Measurements from ENCODE around the gene TRAM2. TPM values are rescaled to one million over a fixed set of nuclear protein-coding genes. Genes with fewer than 3 reads are reported as not detected.

Gene TRAM2
- total and polyA plus RNA-seq, 2 of the 13 experiments (the other 11 are each of a cell fraction or from before 2014, with no cell fraction given), result 49.1 to 72.5 TPM

DNA sequence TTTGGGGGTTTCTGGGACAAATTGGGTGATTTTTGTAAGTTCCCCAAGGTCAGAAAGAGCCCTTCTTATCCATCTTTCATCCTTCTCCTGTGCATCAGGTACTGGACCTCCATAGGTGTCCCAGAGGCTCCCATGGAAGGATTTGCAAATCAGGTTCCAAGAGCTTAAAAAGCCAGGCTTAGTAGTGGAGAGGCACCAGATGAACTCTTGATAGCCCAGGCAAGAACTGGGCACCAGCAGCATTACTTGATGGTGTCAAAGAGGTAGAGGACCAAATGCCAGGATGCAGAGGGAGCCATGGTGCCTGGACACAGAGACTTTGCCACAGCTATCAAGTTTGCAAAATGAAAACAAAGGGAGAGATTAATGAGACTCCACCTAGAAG lies 20.9 kb upstream of the TRAM2 start (continued):
- TF ChIP-seq, protein P1, sequence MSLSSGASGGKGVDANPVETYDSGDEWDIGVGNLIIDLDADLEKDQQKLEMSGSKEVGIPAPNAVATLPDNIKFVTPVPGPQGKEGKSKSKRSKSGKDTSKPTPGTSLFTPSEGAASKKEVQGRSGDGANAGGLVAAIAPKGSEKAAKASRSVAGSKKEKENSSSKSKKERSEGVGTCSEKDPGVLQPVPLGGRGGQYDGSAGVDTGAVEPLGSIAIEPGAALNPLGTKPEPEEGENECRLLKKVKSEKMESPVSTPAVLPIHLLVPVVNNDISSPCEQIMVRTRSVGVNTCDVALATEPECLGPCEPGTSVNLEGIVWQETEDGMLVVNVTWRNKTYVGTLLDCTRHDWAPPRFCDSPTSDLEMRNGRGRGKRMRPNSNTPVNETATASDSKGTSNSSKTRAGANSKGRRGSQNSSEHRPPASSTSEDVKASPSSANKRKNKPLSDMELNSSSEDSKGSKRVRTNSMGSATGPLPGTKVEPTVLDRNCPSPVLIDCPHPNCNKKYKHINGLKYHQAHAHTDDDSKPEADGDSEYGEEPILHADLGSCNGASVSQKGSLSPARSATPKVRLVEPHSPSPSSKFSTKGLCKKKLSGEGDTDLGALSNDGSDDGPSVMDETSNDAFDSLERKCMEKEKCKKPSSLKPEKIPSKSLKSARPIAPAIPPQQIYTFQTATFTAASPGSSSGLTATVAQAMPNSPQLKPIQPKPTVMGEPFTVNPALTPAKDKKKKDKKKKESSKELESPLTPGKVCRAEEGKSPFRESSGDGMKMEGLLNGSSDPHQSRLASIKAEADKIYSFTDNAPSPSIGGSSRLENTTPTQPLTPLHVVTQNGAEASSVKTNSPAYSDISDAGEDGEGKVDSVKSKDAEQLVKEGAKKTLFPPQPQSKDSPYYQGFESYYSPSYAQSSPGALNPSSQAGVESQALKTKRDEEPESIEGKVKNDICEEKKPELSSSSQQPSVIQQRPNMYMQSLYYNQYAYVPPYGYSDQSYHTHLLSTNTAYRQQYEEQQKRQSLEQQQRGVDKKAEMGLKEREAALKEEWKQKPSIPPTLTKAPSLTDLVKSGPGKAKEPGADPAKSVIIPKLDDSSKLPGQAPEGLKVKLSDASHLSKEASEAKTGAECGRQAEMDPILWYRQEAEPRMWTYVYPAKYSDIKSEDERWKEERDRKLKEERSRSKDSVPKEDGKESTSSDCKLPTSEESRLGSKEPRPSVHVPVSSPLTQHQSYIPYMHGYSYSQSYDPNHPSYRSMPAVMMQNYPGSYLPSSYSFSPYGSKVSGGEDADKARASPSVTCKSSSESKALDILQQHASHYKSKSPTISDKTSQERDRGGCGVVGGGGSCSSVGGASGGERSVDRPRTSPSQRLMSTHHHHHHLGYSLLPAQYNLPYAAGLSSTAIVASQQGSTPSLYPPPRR (CRISPR knock-in tag; IDR thresholded peaks at IDR 0.05; ENCODE audit: borderline replicate concordance), result no peak
- TF ChIP-seq ZNF879 (CRISPR knock-in tag; IDR thresholded peaks at IDR 0.05) (peak; percentile 20; the same call in 1 of the 2 replicates), ZNF34 (CRISPR knock-in tag; IDR thresholded peaks at IDR 0.05; ENCODE audit: borderline replicate concordance) (no peak), RBAK (CRISPR knock-in tag; IDR thresholded peaks at IDR 0.05) (no peak), ZMYM4 (CRISPR knock-in tag; IDR thresholded peaks at IDR 0.05) (no peak), SPEN (CRISPR knock-in tag; IDR thresholded peaks at IDR 0.05; ENCODE audit: low read depth) (no peak), ZSCAN22 (CRISPR knock-in tag; IDR thresholded peaks at IDR 0.05) (peak; percentile 71; the same call in 1 of the 2 replicates), ZFP37 (CRISPR knock-in tag; IDR thresholded peaks at IDR 0.05; ENCODE audit: borderline replicate concordance) (no peak), ZNF510 (CRISPR knock-in tag; IDR thresholded peaks at IDR 0.05; ENCODE audit: low read depth) (0 out of 2 replicates have a peak, but pooled peaks have one; percentile 52), ZNF205 (CRISPR knock-in tag; IDR thresholded peaks at IDR 0.05) (no peak), ZNF747 (CRISPR knock-in tag; IDR thresholded peaks at IDR 0.05; ENCODE audit: borderline replicate concordance) (no peak), PHF21A (CRISPR knock-in tag; IDR thresholded peaks at IDR 0.05) (no peak)
- TF ChIP-seq, protein P2, sequence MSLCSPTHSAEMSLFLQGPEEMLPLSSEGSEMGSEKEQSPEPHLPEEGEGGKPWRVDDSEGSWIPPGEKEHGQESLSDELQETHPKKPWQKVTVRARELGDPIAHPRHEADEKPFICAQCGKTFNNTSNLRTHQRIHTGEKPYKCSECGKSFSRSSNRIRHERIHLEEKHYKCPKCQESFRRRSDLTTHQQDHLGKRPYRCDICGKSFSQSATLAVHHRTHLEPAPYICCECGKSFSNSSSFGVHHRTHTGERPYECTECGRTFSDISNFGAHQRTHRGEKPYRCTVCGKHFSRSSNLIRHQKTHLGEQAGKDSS (CRISPR knock-in tag; IDR thresholded peaks at IDR 0.05; ENCODE audit: borderline replicate concordance, low read depth), result no peak
- TF ChIP-seq, protein P3, sequence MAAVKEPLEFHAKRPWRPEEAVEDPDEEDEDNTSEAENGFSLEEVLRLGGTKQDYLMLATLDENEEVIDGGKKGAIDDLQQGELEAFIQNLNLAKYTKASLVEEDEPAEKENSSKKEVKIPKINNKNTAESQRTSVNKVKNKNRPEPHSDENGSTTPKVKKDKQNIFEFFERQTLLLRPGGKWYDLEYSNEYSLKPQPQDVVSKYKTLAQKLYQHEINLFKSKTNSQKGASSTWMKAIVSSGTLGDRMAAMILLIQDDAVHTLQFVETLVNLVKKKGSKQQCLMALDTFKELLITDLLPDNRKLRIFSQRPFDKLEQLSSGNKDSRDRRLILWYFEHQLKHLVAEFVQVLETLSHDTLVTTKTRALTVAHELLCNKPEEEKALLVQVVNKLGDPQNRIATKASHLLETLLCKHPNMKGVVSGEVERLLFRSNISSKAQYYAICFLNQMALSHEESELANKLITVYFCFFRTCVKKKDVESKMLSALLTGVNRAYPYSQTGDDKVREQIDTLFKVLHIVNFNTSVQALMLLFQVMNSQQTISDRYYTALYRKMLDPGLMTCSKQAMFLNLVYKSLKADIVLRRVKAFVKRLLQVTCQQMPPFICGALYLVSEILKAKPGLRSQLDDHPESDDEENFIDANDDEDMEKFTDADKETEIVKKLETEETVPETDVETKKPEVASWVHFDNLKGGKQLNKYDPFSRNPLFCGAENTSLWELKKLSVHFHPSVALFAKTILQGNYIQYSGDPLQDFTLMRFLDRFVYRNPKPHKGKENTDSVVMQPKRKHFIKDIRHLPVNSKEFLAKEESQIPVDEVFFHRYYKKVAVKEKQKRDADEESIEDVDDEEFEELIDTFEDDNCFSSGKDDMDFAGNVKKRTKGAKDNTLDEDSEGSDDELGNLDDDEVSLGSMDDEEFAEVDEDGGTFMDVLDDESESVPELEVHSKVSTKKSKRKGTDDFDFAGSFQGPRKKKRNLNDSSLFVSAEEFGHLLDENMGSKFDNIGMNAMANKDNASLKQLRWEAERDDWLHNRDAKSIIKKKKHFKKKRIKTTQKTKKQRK (IDR thresholded peaks at IDR 0.05; ENCODE audit: low read length), result no peak
- TF ChIP-seq, protein P4, sequence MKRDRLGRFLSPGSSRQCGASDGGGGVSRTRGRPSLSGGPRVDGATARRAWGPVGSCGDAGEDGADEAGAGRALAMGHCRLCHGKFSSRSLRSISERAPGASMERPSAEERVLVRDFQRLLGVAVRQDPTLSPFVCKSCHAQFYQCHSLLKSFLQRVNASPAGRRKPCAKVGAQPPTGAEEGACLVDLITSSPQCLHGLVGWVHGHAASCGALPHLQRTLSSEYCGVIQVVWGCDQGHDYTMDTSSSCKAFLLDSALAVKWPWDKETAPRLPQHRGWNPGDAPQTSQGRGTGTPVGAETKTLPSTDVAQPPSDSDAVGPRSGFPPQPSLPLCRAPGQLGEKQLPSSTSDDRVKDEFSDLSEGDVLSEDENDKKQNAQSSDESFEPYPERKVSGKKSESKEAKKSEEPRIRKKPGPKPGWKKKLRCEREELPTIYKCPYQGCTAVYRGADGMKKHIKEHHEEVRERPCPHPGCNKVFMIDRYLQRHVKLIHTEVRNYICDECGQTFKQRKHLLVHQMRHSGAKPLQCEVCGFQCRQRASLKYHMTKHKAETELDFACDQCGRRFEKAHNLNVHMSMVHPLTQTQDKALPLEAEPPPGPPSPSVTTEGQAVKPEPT (CRISPR knock-in tag; IDR thresholded peaks at IDR 0.05; ENCODE audit: low read depth), result no peak
- TF ChIP-seq, protein P5, sequence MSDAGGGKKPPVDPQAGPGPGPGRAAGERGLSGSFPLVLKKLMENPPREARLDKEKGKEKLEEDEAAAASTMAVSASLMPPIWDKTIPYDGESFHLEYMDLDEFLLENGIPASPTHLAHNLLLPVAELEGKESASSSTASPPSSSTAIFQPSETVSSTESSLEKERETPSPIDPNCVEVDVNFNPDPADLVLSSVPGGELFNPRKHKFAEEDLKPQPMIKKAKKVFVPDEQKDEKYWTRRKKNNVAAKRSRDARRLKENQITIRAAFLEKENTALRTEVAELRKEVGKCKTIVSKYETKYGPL (CRISPR knock-in tag; IDR thresholded peaks at IDR 0.05), result no peak

All from HepG2 (cell line).